ENCODE data around the gene WDR82.

The WDR82 gene

DNA sequence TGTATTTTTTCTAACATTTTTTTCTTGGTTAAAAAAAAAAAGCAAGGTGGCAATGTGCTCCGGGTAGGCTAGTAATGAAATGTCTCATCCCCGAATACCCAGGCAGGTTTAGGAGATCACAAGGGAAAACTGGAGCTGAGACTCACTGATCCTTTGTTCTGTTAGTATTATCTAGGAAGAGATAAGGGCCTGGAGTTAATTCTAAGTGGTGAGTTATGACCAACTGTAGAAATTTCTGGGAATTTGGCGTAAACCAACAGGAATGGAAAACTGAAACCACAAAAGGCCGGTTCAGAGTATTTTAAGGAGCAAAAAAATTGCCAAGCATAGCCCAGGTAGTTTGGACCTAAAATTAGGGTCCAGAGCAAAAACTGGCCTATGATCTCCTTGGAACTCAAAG lies 20.5 kb downstream of the WDR82 start:
- DNase-seq (ENCODE audit: extremely low read depth, low read depth), result no peak
- TF ChIP-seq CTCF (IDR thresholded peaks at IDR 0.05; ENCODE audit: low read depth, low read length), result no peak

DNA sequence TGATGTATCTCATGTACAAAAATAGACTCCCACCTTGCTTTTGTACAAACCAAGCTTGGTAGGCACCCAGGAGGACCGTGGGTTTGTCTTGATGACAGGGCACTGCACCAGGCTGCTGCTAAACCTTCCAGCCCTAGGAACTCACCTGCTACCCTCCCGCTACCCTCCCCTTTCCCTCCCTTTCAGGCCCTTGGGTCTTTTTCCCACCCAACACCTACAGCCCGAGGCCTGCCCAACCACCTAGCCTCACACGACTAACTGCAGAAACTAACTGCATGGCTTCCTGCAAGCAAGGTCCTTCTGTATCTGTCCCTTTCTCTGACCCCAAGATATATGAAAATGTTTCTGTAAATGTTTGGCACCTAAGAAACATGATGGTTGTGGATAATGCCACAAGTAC lies 21.8 kb downstream of the WDR82 start:
- TF ChIP-seq CTCF (IDR thresholded peaks at IDR 0.05; ENCODE audit: low read depth, low read length), result no peak
- DNase-seq (ENCODE audit: extremely low read depth, low read depth), result no peak

- TF ChIP-seq CTCF (IDR thresholded peaks at IDR 0.05; ENCODE audit: low read depth, low read length), result no peak
- DNase-seq (ENCODE audit: extremely low read depth, low read depth), result no peak
These were observed 22.3 kb downstream of the WDR82 start for GRCh38 chr3:52256159-52256558.

GRCh38 chr3:52254608-52255007 lies 23.8 kb downstream of the WDR82 start:
- no peak for TF ChIP-seq CTCF (IDR thresholded peaks at IDR 0.05; ENCODE audit: low read depth, low read length)
- no peak for DNase-seq (ENCODE audit: extremely low read depth, low read depth)

- no peak for DNase-seq (ENCODE audit: extremely low read depth, low read depth)
- TF ChIP-seq CTCF (IDR thresholded peaks at IDR 0.05; ENCODE audit: low read depth, low read length), result no peak
These were observed 24.8 kb downstream of the WDR82 start for GRCh38 chr3:52253314-52254304.

DNA sequence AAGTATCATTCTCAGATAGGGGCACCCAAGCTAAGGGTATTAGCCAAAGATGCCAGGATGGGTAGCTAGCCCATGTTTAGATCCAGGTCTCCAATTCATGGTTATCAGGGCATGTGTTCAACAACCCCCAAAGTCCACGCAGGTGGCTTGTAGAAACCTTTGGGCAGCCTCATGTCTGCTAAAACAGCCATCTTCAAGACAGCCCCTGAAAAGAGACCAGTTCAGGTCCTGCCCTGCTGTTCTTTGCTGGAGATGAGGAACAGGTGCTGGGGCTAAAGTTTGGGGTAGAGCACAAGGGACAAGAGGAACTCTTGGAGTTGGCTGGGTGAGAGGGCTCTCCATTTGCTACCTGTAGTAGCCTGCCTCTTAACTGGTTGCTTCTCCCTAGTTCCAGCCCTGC lies 28.3 kb downstream of the WDR82 start:
- no peak for TF ChIP-seq CTCF (IDR thresholded peaks at IDR 0.05; ENCODE audit: low read depth, low read length)

DNA sequence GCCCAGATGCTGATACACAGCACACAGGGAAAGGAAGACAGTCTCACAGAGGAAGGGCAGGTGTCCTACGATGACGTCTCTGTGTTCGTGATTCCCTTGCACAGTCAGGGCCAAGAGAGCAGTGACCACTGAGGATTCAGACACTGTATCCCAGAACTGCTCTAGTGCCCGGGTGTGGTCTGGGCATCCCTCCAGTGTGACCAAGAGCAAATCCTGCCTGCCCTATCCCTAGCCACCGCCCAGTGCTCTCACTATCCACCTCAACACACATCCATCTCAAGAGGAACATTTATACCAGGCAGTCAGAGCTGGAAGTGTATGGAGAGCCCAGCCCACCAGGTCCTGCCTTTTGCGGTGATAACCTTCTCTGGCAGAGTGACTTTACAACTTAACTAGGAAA lies 28.8 kb downstream of the WDR82 start:
- DNase-seq (ENCODE audit: extremely low read depth, low read depth), result no peak
- TF ChIP-seq CTCF (IDR thresholded peaks at IDR 0.05; ENCODE audit: low read depth, low read length), result no peak

More for the DNA sequence above, 28.3 kb downstream of the WDR82 start:
- no peak for DNase-seq (ENCODE audit: extremely low read depth, low read depth)

Measured in AG09319 (cell line).